ENCODE results near the gene EML2. TPM values are rescaled to one million over a fixed set of nuclear protein-coding genes. Genes with fewer than 3 reads are reported as not detected.

EML2 gene
- total RNA-seq, 1 donor from 2014 or later = 54.4 TPM

DNA sequence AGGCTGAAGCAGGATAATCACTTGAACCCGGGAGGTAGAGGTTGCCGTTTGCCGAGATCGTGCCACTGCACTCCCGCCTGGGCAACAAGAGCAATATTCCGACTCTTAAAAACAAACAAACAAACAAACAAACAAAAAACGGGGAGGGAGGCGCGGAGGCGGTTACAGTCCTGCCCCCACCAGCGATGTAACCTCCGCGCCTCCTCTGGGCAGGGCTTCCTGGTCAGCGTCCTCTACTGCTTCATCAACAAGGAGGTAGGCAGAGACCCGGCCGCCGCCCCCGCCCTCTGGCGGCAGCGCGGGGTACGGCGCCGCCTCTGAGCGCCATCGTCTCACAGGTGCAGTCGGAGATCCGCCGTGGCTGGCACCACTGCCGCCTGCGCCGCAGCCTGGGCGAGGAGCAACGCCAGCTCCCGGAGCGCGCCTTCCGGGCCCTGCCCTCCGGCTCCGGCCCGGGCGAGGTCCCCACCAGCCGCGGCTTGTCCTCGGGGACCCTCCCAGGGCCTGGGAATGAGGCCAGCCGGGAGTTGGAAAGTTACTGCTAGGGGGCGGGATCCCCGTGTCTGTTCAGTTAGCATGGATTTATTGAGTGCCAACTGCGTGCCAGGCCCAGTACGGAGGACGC, 42.3 kb upstream of the EML2 start:
- peak; percentile 90 for ATAC-seq
- TF ChIP-seq, protein P1, sequence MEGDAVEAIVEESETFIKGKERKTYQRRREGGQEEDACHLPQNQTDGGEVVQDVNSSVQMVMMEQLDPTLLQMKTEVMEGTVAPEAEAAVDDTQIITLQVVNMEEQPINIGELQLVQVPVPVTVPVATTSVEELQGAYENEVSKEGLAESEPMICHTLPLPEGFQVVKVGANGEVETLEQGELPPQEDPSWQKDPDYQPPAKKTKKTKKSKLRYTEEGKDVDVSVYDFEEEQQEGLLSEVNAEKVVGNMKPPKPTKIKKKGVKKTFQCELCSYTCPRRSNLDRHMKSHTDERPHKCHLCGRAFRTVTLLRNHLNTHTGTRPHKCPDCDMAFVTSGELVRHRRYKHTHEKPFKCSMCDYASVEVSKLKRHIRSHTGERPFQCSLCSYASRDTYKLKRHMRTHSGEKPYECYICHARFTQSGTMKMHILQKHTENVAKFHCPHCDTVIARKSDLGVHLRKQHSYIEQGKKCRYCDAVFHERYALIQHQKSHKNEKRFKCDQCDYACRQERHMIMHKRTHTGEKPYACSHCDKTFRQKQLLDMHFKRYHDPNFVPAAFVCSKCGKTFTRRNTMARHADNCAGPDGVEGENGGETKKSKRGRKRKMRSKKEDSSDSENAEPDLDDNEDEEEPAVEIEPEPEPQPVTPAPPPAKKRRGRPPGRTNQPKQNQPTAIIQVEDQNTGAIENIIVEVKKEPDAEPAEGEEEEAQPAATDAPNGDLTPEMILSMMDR (IDR thresholded peaks at IDR 0.05) = peak; percentile 99
- peaks cover 30% of the 10 kb centered on the region for H3K4me1 ChIP-seq
- peak overlapping the region; percentile 32 for H3K27ac ChIP-seq
- H3K27me3 ChIP-seq = peaks cover 27% of the 10 kb centered on the region
- peak overlapping the region; percentile 42 for H3K4me3 ChIP-seq
- peaks cover 21% of the 10 kb centered on the region for H3K36me3 ChIP-seq
- DNase-seq = peak; percentile 93
- H3K9me3 ChIP-seq = no peaks in the 10 kb centered on the region
- intact Hi-C loops (cut with DNase I) = no loop called here

- no peaks in the 10 kb centered on the region for H3K9me3 ChIP-seq
- peaks cover 30% of the 10 kb centered on the region for H3K4me1 ChIP-seq
- no peaks in the 10 kb centered on the region for H3K36me3 ChIP-seq
- intact Hi-C loops (cut with DNase I) = no loop called here
- H3K27me3 ChIP-seq = peaks cover 33% of the 10 kb centered on the region
- ATAC-seq (peak; percentile 91), DNase-seq (peak; percentile 95)
- TF ChIP-seq, protein P1 (IDR thresholded peaks at IDR 0.05) = no peak
- peak overlapping the region; percentile 47 for H3K4me3 ChIP-seq
- no peak overlapping the region for H3K27ac ChIP-seq
Observed at GRCh38 chr19:45677351-45678230, 38.4 kb upstream of the EML2 start.

- intact Hi-C loops (cut with DNase I) = no loop called here
- ATAC-seq (peak; percentile 15), DNase-seq (peak; percentile 78)
- H3K9me3 ChIP-seq = no peaks in the 10 kb centered on the region
- H3K4me1 ChIP-seq = peaks cover 28% of the 10 kb centered on the region
- peak overlapping the region; percentile 47 for H3K4me3 ChIP-seq
- no peak overlapping the region for H3K27ac ChIP-seq
- H3K27me3 ChIP-seq = peaks cover 33% of the 10 kb centered on the region
- TF ChIP-seq, protein P1 (IDR thresholded peaks at IDR 0.05) = no peak
- H3K36me3 ChIP-seq = no peaks in the 10 kb centered on the region
Observed at GRCh38 chr19:45676851-45677263, 37.7 kb upstream of the EML2 start.

GRCh38 chr19:45674946-45675345, 35.7 kb upstream of the EML2 start:
- DNase-seq = no peak
- Histone ChIP-seq H3K9me3 (no peaks in the 10 kb centered on the region), H3K36me3 (no peaks in the 10 kb centered on the region), H3K27ac (no peak overlapping the region), H3K27me3 (peaks cover 48% of the 10 kb centered on the region), H3K4me3 (no peak overlapping the region), H3K4me1 (peaks cover 18% of the 10 kb centered on the region)
- no peak for ATAC-seq
- intact Hi-C loops (cut with DNase I) = no loop called here
- TF ChIP-seq, protein P1 (IDR thresholded peaks at IDR 0.05) = no peak

- intact Hi-C loops (cut with DNase I) = no loop called here
- Histone ChIP-seq H3K4me1 (peaks cover 7% of the 10 kb centered on the region), H3K9me3 (no peaks in the 10 kb centered on the region), H3K27ac (no peak overlapping the region), H3K36me3 (no peaks in the 10 kb centered on the region), H3K27me3 (peaks cover 37% of the 10 kb centered on the region), H3K4me3 (peak overlapping the region; percentile 35)
- ATAC-seq (peak; percentile 93), DNase-seq (peak; percentile 93)
- TF ChIP-seq, protein P1 (IDR thresholded peaks at IDR 0.05) = no peak
Observed at GRCh38 chr19:45670670-45671453, 31.7 kb upstream of the EML2 start.
